Brain microvascular endothelial cell (primary cell): Measurements from ENCODE around the gene CEP85L.

Source experiments
- DNase-seq: peaks from one replicate; pipeline ENCODE4 v3.0.0-alpha.2; 2020
- H3K27ac ChIP-seq: fragments of 250-450 bp; sonication (Bioruptor Pico); 2 replicates; pipeline ENCODE4 v1.5.1; 2020; ENCODE audit warnings: mild to moderate bottlenecking, moderate library complexity
- H3K27me3 ChIP-seq: fragments of 250-450 bp; sonication (Bioruptor Pico); replicated peaks from 2 replicates; pipeline ENCODE4 v1.5.1; 2020; ENCODE audit warnings: mild to moderate bottlenecking
- H3K36me3 ChIP-seq: fragments of 250-450 bp; sonication (Bioruptor Pico); replicated peaks from 2 replicates; pipeline ENCODE4 v1.5.1; 2020; ENCODE audit warnings: mild to moderate bottlenecking
- H3K4me3 ChIP-seq: 2 replicates; pipeline ENCODE4 v1.5.1; 2011; ENCODE audit warnings: low read depth, mild to moderate bottlenecking, control low read depth, low read length, moderate library complexity
- CTCF ChIP-seq: IDR thresholded peaks from 2 replicates; pipeline ENCODE4 v1.5.1; 2011; ENCODE audit warnings: low read depth, mild to moderate bottlenecking, moderate library complexity, low read length, control low read depth, inconsistent platforms; ENCODE audit errors: missing control alignments
- in situ Hi-C: cut with HindIII; loops from 2 replicates; pipeline ENCODE4 v1.10.0; 2017; ENCODE audit warnings: low sequenced_read_pairs, low pct_ligation_motif_present

The CEP85L gene

GRCh38 chr6:118506071-118506638 is 145.2 kb downstream of the CEP85L start:
- in situ Hi-C loops, result no loop called here
- Histone ChIP-seq H3K36me3 (peaks cover 4% of the 10 kb centered on the region), H3K27me3 (no peaks in the 10 kb centered on the region), H3K27ac (no peak overlapping the region), H3K4me3 (no peak overlapping the region)
- DNase-seq, result no peak
- TF ChIP-seq CTCF, result no peak

GRCh38 chr6:118505656-118506055 is 145.7 kb downstream of the CEP85L start:
- H3K36me3 ChIP-seq, result peaks cover 4% of the 10 kb centered on the region
- no peak for DNase-seq
- TF ChIP-seq CTCF, result no peak
- no peak overlapping the region for H3K27ac ChIP-seq
- no peaks in the 10 kb centered on the region for H3K27me3 ChIP-seq
- no peak overlapping the region for H3K4me3 ChIP-seq
- in situ Hi-C loops, result no loop called here

- H3K27me3 ChIP-seq, result no peaks in the 10 kb centered on the region
- no peak for DNase-seq
- no peak overlapping the region for H3K4me3 ChIP-seq
- H3K27ac ChIP-seq, result no peak overlapping the region
- in situ Hi-C loops, result no loop called here
- peaks cover 4% of the 10 kb centered on the region for H3K36me3 ChIP-seq
- TF ChIP-seq CTCF, result no peak
These were observed 146.8 kb downstream of the CEP85L start for GRCh38 chr6:118504611-118505010.

- Histone ChIP-seq H3K4me3 (no peak overlapping the region), H3K27me3 (no peaks in the 10 kb centered on the region), H3K36me3 (peaks cover 4% of the 10 kb centered on the region), H3K27ac (no peak overlapping the region)
- no peak for TF ChIP-seq CTCF
- no peak for DNase-seq
- in situ Hi-C loops, result no loop called here
These were observed 149.2 kb downstream of the CEP85L start for GRCh38 chr6:118502169-118502568.

- no peak for TF ChIP-seq CTCF
- no peaks in the 10 kb centered on the region for H3K27me3 ChIP-seq
- no peak overlapping the region for H3K4me3 ChIP-seq
- DNase-seq, result no peak
- no peak overlapping the region for H3K27ac ChIP-seq
- in situ Hi-C loops, result no loop called here
- H3K36me3 ChIP-seq, result peaks cover 4% of the 10 kb centered on the region
These were observed 149.6 kb downstream of the CEP85L start for GRCh38 chr6:118501765-118502164.

DNA sequence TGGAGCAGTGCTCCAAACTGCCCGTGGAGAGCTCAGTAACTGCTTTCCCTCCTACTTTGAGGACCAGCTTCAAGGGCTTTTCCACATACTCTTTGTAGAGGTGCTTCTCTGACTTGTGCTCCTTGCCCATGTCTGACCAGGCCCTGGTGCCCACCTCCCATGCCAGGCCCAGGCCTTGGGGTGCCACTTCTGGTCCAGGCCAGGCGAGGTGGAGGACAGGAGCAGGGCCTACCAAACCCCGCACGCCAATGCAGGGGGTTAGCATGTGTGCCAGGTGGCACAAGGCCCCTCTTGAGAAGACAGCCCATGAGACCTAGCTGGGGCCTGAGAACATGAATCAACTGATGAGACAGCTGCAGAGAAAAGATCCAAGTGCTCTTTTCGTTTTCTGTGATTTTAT is 150.3 kb downstream of the CEP85L start:
- no peak for TF ChIP-seq CTCF
- Histone ChIP-seq H3K4me3 (no peak overlapping the region), H3K27ac (no peak overlapping the region), H3K36me3 (peaks cover 4% of the 10 kb centered on the region), H3K27me3 (no peaks in the 10 kb centered on the region)
- in situ Hi-C loops, result no loop called here
- DNase-seq, result no peak
